ENCODE results near the gene LDLRAD3.

- TF ChIP-seq CTCF (IDR thresholded peaks at IDR 0.05) (no peak), POLR2A (IDR thresholded peaks at IDR 0.05) (no peak), EP300 (IDR thresholded peaks at IDR 0.05) (no peak)
These were observed 268.9 kb downstream of the LDLRAD3 start for GRCh38 chr11:36212564-36213392.
